HEK293 (cell line): ENCODE results near the gene KDM4B.

Source experiments
- CTCF ChIA-PET: fragments of 350-600 bp; formaldehyde crosslinking; extraction: SDS; loops from one replicate; lab custom pipeline; 2021; ENCODE audit warnings: antibody characterized with exemption; lab: Yijun Ruan, JAX
- POLR2A ChIA-PET: fragments of 300-600 bp; formaldehyde crosslinking; extraction: SDS; loops from one replicate; lab custom pipeline; 2020; ENCODE audit warnings: antibody characterized with exemption, inconsistent platforms; lab: Yijun Ruan, JAX
- H3K27ac ChIP-seq: fragments of 200-500 bp; sonication (Bioruptor generic); 2 replicates; pipeline ENCODE4 v1.5.1; 2014; ENCODE audit warnings: low read depth, low read length, control low read depth, inconsistent platforms; ENCODE audit errors: extremely low read depth
- H3K36me3 ChIP-seq, 2 experiments: fragments of 200-500 bp in 1 of 2; sonication (Bioruptor generic) in 1 of 2; 1 replicate in 1 of 2; 2 replicates in 1 of 2; pipeline ENCODE4 v1.5.1; 2014 to 2017; ENCODE audit warnings: inconsistent platforms in 2 of 2, low read length in 2 of 2; ENCODE audit not compliant: control insufficient read depth in 2 of 2, insufficient read depth in 1 of 2
- H3K4me1 ChIP-seq: fragments of 200-500 bp; sonication (Bioruptor generic); 2 replicates; pipeline ENCODE4 v1.5.1; 2014; ENCODE audit warnings: mild to moderate bottlenecking, low read length, inconsistent platforms; ENCODE audit not compliant: control insufficient read depth, insufficient read depth
- H3K4me3 ChIP-seq: 2 replicates; pipeline ENCODE4 v1.5.1; 2011; ENCODE audit warnings: low read depth, mild to moderate bottlenecking, control low read depth, low read length, moderate library complexity
- H3K9me3 ChIP-seq: fragments of 200-500 bp; sonication (Bioruptor generic); 2 replicates; pipeline ENCODE4 v1.5.1; 2014; ENCODE audit warnings: low read depth, low read length, inconsistent platforms; ENCODE audit not compliant: control insufficient read depth, insufficient read depth
- HOXA7 ChIP-seq: sonication (generic); formaldehyde crosslinking; IDR thresholded peaks from 2 replicates; pipeline ENCODE4 v1.8.1; 2022; ENCODE audit warnings: missing genetic modification reagents, borderline replicate concordance
- TCF7L2 ChIP-seq: IDR thresholded peaks from 2 replicates; pipeline ENCODE4 v1.6.1; 2011; ENCODE audit warnings: low read depth, mild to moderate bottlenecking, inconsistent platforms, low read length, moderate library complexity, borderline replicate concordance
- YY1 ChIP-seq: fragments of 450-650 bp; formaldehyde crosslinking; IDR thresholded peaks from 2 replicates; pipeline ENCODE4 v1.5.1; 2018; ENCODE audit warnings: missing biosample characterization, missing genetic modification characterization
- ZBTB17 ChIP-seq: fragments of 450-650 bp; formaldehyde crosslinking; IDR thresholded peaks from 2 replicates; pipeline ENCODE4 v1.5.1; 2016; ENCODE audit warnings: missing biosample characterization, missing genetic modification characterization
- ZBTB21 ChIP-seq: fragments of 450-650 bp; formaldehyde crosslinking; IDR thresholded peaks from 2 replicates; pipeline ENCODE4 v1.5.1; 2017; ENCODE audit warnings: missing biosample characterization, missing genetic modification characterization
- ZBTB7A ChIP-seq: fragments of 450-650 bp; formaldehyde crosslinking; IDR thresholded peaks from 2 replicates; pipeline ENCODE4 v1.5.1; 2016; ENCODE audit warnings: low read depth, missing biosample characterization, missing genetic modification characterization
- ZEB2 ChIP-seq: fragments of 450-650 bp; formaldehyde crosslinking; IDR thresholded peaks from 2 replicates; pipeline ENCODE4 v1.5.1; 2016; ENCODE audit warnings: missing biosample characterization, missing genetic modification characterization
- ZNF121 ChIP-seq: fragments of 450-650 bp; formaldehyde crosslinking; IDR thresholded peaks from 2 replicates; pipeline ENCODE4 v1.5.1; 2016; ENCODE audit warnings: missing biosample characterization, missing genetic modification characterization
- ZNF133 ChIP-seq: fragments of 450-650 bp; formaldehyde crosslinking; IDR thresholded peaks from 2 replicates; pipeline ENCODE4 v1.5.1; 2016; ENCODE audit warnings: missing biosample characterization, missing genetic modification characterization
- ZNF138 ChIP-seq: fragments of 450-650 bp; formaldehyde crosslinking; IDR thresholded peaks from 2 replicates; pipeline ENCODE4 v1.5.1; 2016; ENCODE audit warnings: missing biosample characterization, missing genetic modification characterization, borderline replicate concordance
- ZNF140 ChIP-seq: fragments of 450-650 bp; formaldehyde crosslinking; IDR thresholded peaks from 2 replicates; pipeline ENCODE4 v1.5.1; 2016; ENCODE audit warnings: missing biosample characterization, missing genetic modification characterization
- ZNF311 ChIP-seq: fragments of 450-650 bp; formaldehyde crosslinking; IDR thresholded peaks from 2 replicates; pipeline ENCODE4 v1.5.1; 2017; ENCODE audit warnings: missing biosample characterization, missing genetic modification characterization, borderline replicate concordance
- ZNF341 ChIP-seq: fragments of 450-650 bp; formaldehyde crosslinking; IDR thresholded peaks from 2 replicates; pipeline ENCODE4; 2016; ENCODE audit warnings: low read depth, missing biosample characterization, missing genetic modification characterization
- ZNF394 ChIP-seq: fragments of 450-650 bp; formaldehyde crosslinking; IDR thresholded peaks from 2 replicates; pipeline ENCODE4 v1.5.1; 2016; ENCODE audit warnings: missing biosample characterization, missing genetic modification characterization, mild to moderate bottlenecking, moderate library complexity, borderline replicate concordance
- ZNF423 ChIP-seq: fragments of 450-650 bp; formaldehyde crosslinking; IDR thresholded peaks from 2 replicates; pipeline ENCODE4 v1.5.1; 2016; ENCODE audit warnings: missing biosample characterization, missing genetic modification characterization
- ZNF426 ChIP-seq: fragments of 450-650 bp; formaldehyde crosslinking; IDR thresholded peaks from 2 replicates; pipeline ENCODE4 v1.5.1; 2017; ENCODE audit warnings: missing biosample characterization, missing genetic modification characterization, mild to moderate bottlenecking, inconsistent platforms, moderate library complexity
- ZNF701 ChIP-seq: fragments of 450-650 bp; formaldehyde crosslinking; IDR thresholded peaks from 2 replicates; pipeline ENCODE4 v1.5.1; 2016; ENCODE audit warnings: missing biosample characterization, missing genetic modification characterization
- ZNF791 ChIP-seq: fragments of 450-650 bp; formaldehyde crosslinking; IDR thresholded peaks from 2 replicates; pipeline ENCODE4 v1.5.1; 2016; ENCODE audit warnings: missing biosample characterization, missing genetic modification characterization
- ZNF792 ChIP-seq: fragments of 450-650 bp; formaldehyde crosslinking; IDR thresholded peaks from 2 replicates; pipeline ENCODE4 v1.5.1; 2016; ENCODE audit warnings: missing biosample characterization, missing genetic modification characterization
- ZNF843 ChIP-seq: fragments of 450-650 bp; formaldehyde crosslinking; IDR thresholded peaks from 2 replicates; pipeline ENCODE4 v1.5.1; 2016; ENCODE audit warnings: missing biosample characterization, missing genetic modification characterization
- TF ChIP-seq, protein P1 (sequence below): fragments of 450-650 bp; formaldehyde crosslinking; conservative IDR thresholded peaks from 2 replicates; pipeline ENCODE4 v1.5.1; 2016; ENCODE audit warnings: low read depth, missing biosample characterization, missing genetic modification characterization
- TF ChIP-seq, protein P2 (sequence below): fragments of 450-650 bp; formaldehyde crosslinking; IDR thresholded peaks from 2 replicates; pipeline ENCODE4 v1.5.1; 2016; ENCODE audit warnings: missing biosample characterization, missing genetic modification characterization

Gene KDM4B

DNA sequence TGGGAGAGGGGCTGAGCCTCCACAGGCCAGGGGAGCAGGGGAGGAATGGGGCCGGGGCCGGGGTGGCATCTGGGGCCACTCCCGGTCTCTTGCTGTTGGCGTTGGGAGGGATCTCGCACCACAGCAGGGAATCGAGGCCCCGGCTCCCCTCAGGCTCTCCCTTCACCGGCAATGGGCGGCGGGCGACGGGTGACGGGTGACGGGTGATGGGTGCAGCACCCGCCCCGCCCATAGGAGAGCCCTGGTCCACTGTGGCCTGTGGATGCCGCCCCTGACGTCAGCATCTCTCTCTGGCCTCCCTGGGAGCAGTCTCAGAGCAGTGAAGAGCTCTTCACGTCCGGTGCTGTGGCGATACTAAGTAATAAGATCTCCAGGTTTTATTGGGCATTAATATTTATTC lies 133.6 kb downstream of the KDM4B start (continued):
- TF ChIP-seq ZNF138 (tag by site-specific recombination) (no peak), ZNF311 (no peak), ZNF701 (tag by site-specific recombination) (no peak), ZNF423 (tag by site-specific recombination) (no peak), ZNF140 (tag by site-specific recombination) (no peak)
- TF ChIP-seq, protein P1, sequence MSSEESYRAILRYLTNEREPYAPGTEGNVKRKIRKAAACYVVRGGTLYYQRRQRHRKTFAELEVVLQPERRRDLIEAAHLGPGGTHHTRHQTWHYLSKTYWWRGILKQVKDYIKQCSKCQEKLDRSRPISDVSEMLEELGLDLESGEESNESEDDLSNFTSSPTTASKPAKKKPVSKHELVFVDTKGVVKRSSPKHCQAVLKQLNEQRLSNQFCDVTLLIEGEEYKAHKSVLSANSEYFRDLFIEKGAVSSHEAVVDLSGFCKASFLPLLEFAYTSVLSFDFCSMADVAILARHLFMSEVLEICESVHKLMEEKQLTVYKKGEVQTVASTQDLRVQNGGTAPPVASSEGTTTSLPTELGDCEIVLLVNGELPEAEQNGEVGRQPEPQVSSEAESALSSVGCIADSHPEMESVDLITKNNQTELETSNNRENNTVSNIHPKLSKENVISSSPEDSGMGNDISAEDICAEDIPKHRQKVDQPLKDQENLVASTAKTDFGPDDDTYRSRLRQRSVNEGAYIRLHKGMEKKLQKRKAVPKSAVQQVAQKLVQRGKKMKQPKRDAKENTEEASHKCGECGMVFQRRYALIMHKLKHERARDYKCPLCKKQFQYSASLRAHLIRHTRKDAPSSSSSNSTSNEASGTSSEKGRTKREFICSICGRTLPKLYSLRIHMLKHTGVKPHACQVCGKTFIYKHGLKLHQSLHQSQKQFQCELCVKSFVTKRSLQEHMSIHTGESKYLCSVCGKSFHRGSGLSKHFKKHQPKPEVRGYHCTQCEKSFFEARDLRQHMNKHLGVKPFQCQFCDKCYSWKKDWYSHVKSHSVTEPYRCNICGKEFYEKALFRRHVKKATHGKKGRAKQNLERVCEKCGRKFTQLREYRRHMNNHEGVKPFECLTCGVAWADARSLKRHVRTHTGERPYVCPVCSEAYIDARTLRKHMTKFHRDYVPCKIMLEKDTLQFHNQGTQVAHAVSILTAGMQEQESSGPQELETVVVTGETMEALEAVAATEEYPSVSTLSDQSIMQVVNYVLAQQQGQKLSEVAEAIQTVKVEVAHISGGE (tag by site-specific recombination) = no peak
- TF ChIP-seq, protein P2, sequence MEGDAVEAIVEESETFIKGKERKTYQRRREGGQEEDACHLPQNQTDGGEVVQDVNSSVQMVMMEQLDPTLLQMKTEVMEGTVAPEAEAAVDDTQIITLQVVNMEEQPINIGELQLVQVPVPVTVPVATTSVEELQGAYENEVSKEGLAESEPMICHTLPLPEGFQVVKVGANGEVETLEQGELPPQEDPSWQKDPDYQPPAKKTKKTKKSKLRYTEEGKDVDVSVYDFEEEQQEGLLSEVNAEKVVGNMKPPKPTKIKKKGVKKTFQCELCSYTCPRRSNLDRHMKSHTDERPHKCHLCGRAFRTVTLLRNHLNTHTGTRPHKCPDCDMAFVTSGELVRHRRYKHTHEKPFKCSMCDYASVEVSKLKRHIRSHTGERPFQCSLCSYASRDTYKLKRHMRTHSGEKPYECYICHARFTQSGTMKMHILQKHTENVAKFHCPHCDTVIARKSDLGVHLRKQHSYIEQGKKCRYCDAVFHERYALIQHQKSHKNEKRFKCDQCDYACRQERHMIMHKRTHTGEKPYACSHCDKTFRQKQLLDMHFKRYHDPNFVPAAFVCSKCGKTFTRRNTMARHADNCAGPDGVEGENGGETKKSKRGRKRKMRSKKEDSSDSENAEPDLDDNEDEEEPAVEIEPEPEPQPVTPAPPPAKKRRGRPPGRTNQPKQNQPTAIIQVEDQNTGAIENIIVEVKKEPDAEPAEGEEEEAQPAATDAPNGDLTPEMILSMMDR = no peak

DNA sequence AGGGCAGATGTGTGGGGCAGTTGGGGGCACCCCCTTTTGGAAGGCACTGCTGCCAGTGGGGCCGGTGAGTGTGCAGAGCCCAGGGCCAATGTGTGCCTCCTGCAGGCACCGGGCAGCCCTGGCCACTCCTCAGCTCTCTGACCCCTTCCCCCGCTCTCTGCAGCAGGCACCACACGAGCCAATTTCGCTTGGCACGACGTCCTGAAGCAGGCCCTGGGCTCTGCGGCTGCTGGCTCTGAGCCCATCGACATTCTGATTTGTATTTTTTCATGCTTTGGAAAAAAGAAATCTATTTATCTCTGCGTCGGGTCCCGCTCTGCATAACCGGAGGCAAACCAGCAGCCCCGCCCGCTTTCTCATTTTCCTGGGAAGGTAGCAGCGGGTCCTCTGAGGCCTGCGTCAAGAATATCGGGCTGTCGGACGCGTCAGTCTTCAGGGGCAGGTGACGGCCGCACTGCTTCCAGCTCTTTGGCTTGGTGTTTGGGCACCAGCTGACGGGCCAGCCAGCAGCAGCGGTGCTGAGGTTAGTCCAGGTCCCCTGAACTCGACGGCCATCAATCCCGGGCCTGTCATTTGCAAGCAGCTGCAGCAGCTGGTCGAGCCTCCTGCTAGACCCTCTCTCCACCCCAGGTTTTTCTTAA lies 134.3 kb downstream of the KDM4B start:
- CTCF ChIA-PET = no interaction called here
- no peaks in the 10 kb centered on the region for H3K9me3 ChIP-seq
- POLR2A ChIA-PET = no interaction called here
- no peak overlapping the region for H3K4me3 ChIP-seq
- peaks cover 0 to 18% of the 10 kb centered on the region in 2 experiments; a peak in 1 of 3 replicates for H3K36me3 ChIP-seq
- H3K27ac ChIP-seq = no peak overlapping the region
- no peak for TF ChIP-seq ZNF843 (tag by site-specific recombination)
- TF ChIP-seq ZNF341 = no peak
- TF ChIP-seq ZNF133 (tag by site-specific recombination) = no peak
- TF ChIP-seq ZBTB21 (tag by site-specific recombination) = no peak
- TF ChIP-seq ZBTB7A (tag by site-specific recombination) = no peak
- no peak for TF ChIP-seq ZNF121 (tag by site-specific recombination)
- no peak for TF ChIP-seq YY1 (tag by site-specific recombination)
- no peak for TF ChIP-seq ZBTB17 (tag by site-specific recombination)
- TF ChIP-seq ZEB2 (tag by site-specific recombination) = no peak
- no peak for TF ChIP-seq ZNF394 (tag by site-specific recombination)
- TF ChIP-seq ZNF791 (tag by site-specific recombination) = no peak
- no peak for TF ChIP-seq HOXA7 (CRISPR knock-in tag)
- no peak for TF ChIP-seq ZNF426
- no peak for TF ChIP-seq ZNF792 (tag by site-specific recombination)
- no peak for TF ChIP-seq TCF7L2
- H3K4me1 ChIP-seq = no peaks in the 10 kb centered on the region
